HCT116 (cell line): ENCODE data around the gene CIC. TPM values are rescaled to one million over a fixed set of nuclear protein-coding genes. Genes with fewer than 3 reads are reported as not detected.

ENCODE experiments used
- ATAC-seq: fragments of 200-7000 bp; cut with Tn5 transposase; 2 replicates; pipeline ENCODE4 v1.9.1; 2020; ENCODE audit warnings: mild to moderate bottlenecking, moderate library complexity
- BruUV-seq: library from RNA; stranded (reverse); fragments of 400-500 nt; replicated peaks from 2 replicates; lab custom pipeline; 2021; lab: Mats Ljungman, UMichigan
- CTCF ChIA-PET: fragments of 300-600 bp; sonication (Branson Sonifier 250); formaldehyde crosslinking; loops from one replicate; lab custom pipeline; 2021; ENCODE audit warnings: antibody characterized with exemption; lab: Charles Lee
- POLR2A ChIA-PET: fragments of 300-600, 350-600 bp; sonication (Branson Sonifier 250); formaldehyde crosslinking; loops from one replicate; lab custom pipeline; 2021; ENCODE audit warnings: antibody characterized with exemption; lab: Charles Lee
- RAD21 ChIA-PET, 2 experiments: fragments of 300-600 bp; sonication (Branson Sonifier 250); formaldehyde crosslinking; loops; one replicate each; lab custom pipeline; 2023; ENCODE audit warnings: low total read pairs in 2 of 2; ENCODE audit not compliant: uncharacterized antibody in 2 of 2, unreplicated experiment in 2 of 2, low non-redundant PET in 1 of 2; lab: Charles Lee
- DNase-seq: peaks from one replicate; pipeline ENCODE4 v3.0.0-alpha.2; 2010; ENCODE audit warnings: low read depth, low spot score
- H2AFZ ChIP-seq: fragments of 200-600 bp; shearing (Covaris generic), sonication (generic); 2 replicates; pipeline ENCODE4 v1.6.1; 2017; ENCODE audit warnings: low read depth, mixed run types, mixed read lengths, antibody characterized with exemption, low read length; ENCODE audit not compliant: poor library complexity, severe bottlenecking
- H3K27ac ChIP-seq: 2 replicates; pipeline ENCODE4 v1.5.1; 2012; ENCODE audit warnings: low read depth, low read length
- H3K27me3 ChIP-seq: fragments of 200-600 bp; sonication (generic); 2 replicates; pipeline ENCODE4 v1.6.1; 2016; ENCODE audit warnings: mixed run types, low read length, mixed read lengths; ENCODE audit not compliant: insufficient read depth
- H3K36me3 ChIP-seq, 2 experiments: fragments of 200-500 bp in 1 of 2; fragments of 200-600 bp in 1 of 2; sonication (Bioruptor generic) in 1 of 2; sonication (generic) in 1 of 2; 2 replicates each; pipeline versions ENCODE4 v1.5.1 to v1.6.1; 2014 to 2016; ENCODE audit warnings: low read length in 2 of 2, inconsistent platforms in 1 of 2, mixed read lengths in 1 of 2, mixed run types in 1 of 2; ENCODE audit not compliant: insufficient read depth in 2 of 2, control insufficient read depth in 1 of 2
- H3K4me1 ChIP-seq, 2 experiments: fragments of 200-600 bp in 1 of 2; sonication (generic) in 1 of 2; 2 replicates each; pipeline versions ENCODE4 v1.5.1 to v1.6.1; 2012 to 2017; ENCODE audit warnings: low read length in 2 of 2, inconsistent platforms in 1 of 2, mild to moderate bottlenecking in 1 of 2, mixed read lengths in 1 of 2, mixed run types in 1 of 2, moderate library complexity in 1 of 2; ENCODE audit not compliant: insufficient read depth in 2 of 2, control insufficient read depth in 1 of 2
- H3K4me2 ChIP-seq: fragments of 200-600 bp; sonication (generic); 2 replicates; pipeline ENCODE4 v1.6.1; 2017; ENCODE audit warnings: mixed run types, low read length, mixed read lengths
- H3K4me3 ChIP-seq, 2 experiments: fragments of 200-600 bp in 1 of 2; sonication (generic) in 1 of 2; replicated peaks in 1 of 2; 2 replicates each; pipeline ENCODE4 v1.5.1; 2011 to 2016; ENCODE audit warnings: low read length in 2 of 2, control low read depth in 1 of 2, low read depth in 1 of 2, mild to moderate bottlenecking in 1 of 2, mixed read lengths in 1 of 2, mixed run types in 1 of 2
- H3K79me2 ChIP-seq: fragments of 200-600 bp; sonication (generic); 2 replicates; pipeline ENCODE4 v1.6.1; 2017; ENCODE audit warnings: mild to moderate bottlenecking, mixed run types, low read length, moderate library complexity, mixed read lengths; ENCODE audit not compliant: insufficient read depth
- H3K9ac ChIP-seq: fragments of 200-600 bp; sonication (generic); 2 replicates; pipeline ENCODE4 v1.6.1; 2016; ENCODE audit warnings: low read length, mixed read lengths
- H3K9me2 ChIP-seq: fragments of 200-600 bp; sonication (generic), shearing (Covaris generic); 2 replicates; pipeline ENCODE4 v1.6.1; 2017; ENCODE audit warnings: mixed run types, mild to moderate bottlenecking, moderate library complexity; ENCODE audit not compliant: insufficient read depth
- H3K9me3 ChIP-seq, 2 experiments: fragments of 200-500 bp in 1 of 2; fragments of 200-600 bp in 1 of 2; sonication (Bioruptor generic) in 1 of 2; sonication (generic) in 1 of 2; 2 replicates each; pipeline ENCODE4 v1.6.1; 2014 to 2017; ENCODE audit warnings: low read length in 2 of 2, mixed read lengths in 2 of 2, inconsistent platforms in 1 of 2, low read depth in 1 of 2, mild to moderate bottlenecking in 1 of 2, mixed run types in 1 of 2, moderate library complexity in 1 of 2; ENCODE audit not compliant: control insufficient read depth in 1 of 2, insufficient read depth in 1 of 2
- H4K20me1 ChIP-seq: fragments of 200-600 bp; sonication (generic), shearing (Covaris generic); 2 replicates; pipeline ENCODE4 v1.6.1; 2017; ENCODE audit warnings: mixed run types, mild to moderate bottlenecking, moderate library complexity; ENCODE audit not compliant: insufficient read depth
- CBX3 ChIP-seq: IDR thresholded peaks from 2 replicates; pipeline ENCODE4 v1.6.1; 2012; ENCODE audit warnings: low read depth
- CEBPB ChIP-seq: IDR thresholded peaks from 2 replicates; pipeline ENCODE4 v1.6.1; 2012; ENCODE audit warnings: low read depth
- EGR1 ChIP-seq: IDR thresholded peaks from 2 replicates; pipeline ENCODE4 v1.6.1; 2012; ENCODE audit warnings: low read depth
- ELF1 ChIP-seq: IDR thresholded peaks from 2 replicates; pipeline ENCODE4 v1.6.1; 2012; ENCODE audit warnings: low read depth, borderline replicate concordance
- FOSL1 ChIP-seq: IDR thresholded peaks from 2 replicates; pipeline ENCODE4 v1.6.1; 2012; ENCODE audit warnings: low read depth
- MAX ChIP-seq: IDR thresholded peaks from 2 replicates; pipeline ENCODE4 v1.6.1; 2012
- RAD21 ChIP-seq: IDR thresholded peaks from 2 replicates; pipeline ENCODE4 v1.6.1; 2012; ENCODE audit warnings: low read depth, mild to moderate bottlenecking
- REST ChIP-seq: IDR thresholded peaks from 2 replicates; pipeline ENCODE4 v1.6.1; 2012; ENCODE audit warnings: low read depth
- SIN3A ChIP-seq: IDR thresholded peaks from 2 replicates; pipeline ENCODE4 v1.6.1; 2012; ENCODE audit warnings: low read depth
- SP1 ChIP-seq: IDR thresholded peaks from 2 replicates; pipeline ENCODE4 v1.6.1; 2012; ENCODE audit warnings: low read depth
- YY1 ChIP-seq: IDR thresholded peaks from 2 replicates; pipeline ENCODE4 v1.6.1; 2011; ENCODE audit warnings: low read length, low read depth, moderate library complexity, mild to moderate bottlenecking; ENCODE audit not compliant: insufficient replicate concordance; ENCODE audit errors: extremely low read depth
- ZFX ChIP-seq: fragments of 450-650 bp; IDR thresholded peaks from 2 replicates; pipeline ENCODE4 v1.6.1; 2017
- intact Hi-C: fragments of 100-400 bp; cut with micrococcal nuclease; formaldehyde crosslinking; loops from 2 replicates; pipeline ENCODE4 v1.10.0; 2022
- total RNA-seq: library from RNA; stranded (reverse); gene quantifications from one replicate; pipeline ENCODE4 v1.2.1, GENCODE V29; 2021; ENCODE audit not compliant: unreplicated experiment
- TF ChIP-seq, protein P1 (sequence below): IDR thresholded peaks from 2 replicates; pipeline ENCODE4 v1.6.1; 2011; ENCODE audit warnings: mild to moderate bottlenecking, low read length, moderate library complexity; ENCODE audit not compliant: insufficient replicate concordance; ENCODE audit errors: extremely low read depth

CIC gene
- total RNA-seq, 1 experiment from 2014 or later, result 52.0 TPM

- no peak for TF ChIP-seq MAX
- TF ChIP-seq CEBPB, result no peak
- TF ChIP-seq REST, result no peak
- TF ChIP-seq, all 23 proteins: peak for 0
Measured at GRCh38 chr19:42220751-42221097, 48.3 kb upstream of the CIC start (continued).

GRCh38 chr19:42224940-42225717, 43.9 kb upstream of the CIC start:
- Histone ChIP-seq H3K79me2 (peaks cover 83% of the 10 kb centered on the region), H3K36me3 (peaks cover 7 to 36% of the 10 kb centered on the region in 2 experiments), H3K9ac (no peak overlapping the region), H3K4me2 (no peak overlapping the region), H3K9me2 (no peaks in the 10 kb centered on the region), H3K4me3 (no peak overlapping the region), H3K27ac (no peak overlapping the region), H3K27me3 (no peaks in the 10 kb centered on the region), H2AFZ (no peak overlapping the region), H3K4me1 (peaks cover 0 to 5% of the 10 kb centered on the region in 2 experiments; a peak in 2 of 4 replicates), H3K9me3 (no peaks in the 10 kb centered on the region), H4K20me1 (no peaks in the 10 kb centered on the region)
- intact Hi-C loops, result no loop called here
- POLR2A ChIA-PET, result interaction anchor here (1.0 kb wide), 1 partner anchor 18 kb away, joined by 6 read pairs; no protein-coding TSS in a partner anchor
- CTCF ChIA-PET, result no interaction called here
- no peak for TF ChIP-seq FOSL1
- TF ChIP-seq, protein P1, sequence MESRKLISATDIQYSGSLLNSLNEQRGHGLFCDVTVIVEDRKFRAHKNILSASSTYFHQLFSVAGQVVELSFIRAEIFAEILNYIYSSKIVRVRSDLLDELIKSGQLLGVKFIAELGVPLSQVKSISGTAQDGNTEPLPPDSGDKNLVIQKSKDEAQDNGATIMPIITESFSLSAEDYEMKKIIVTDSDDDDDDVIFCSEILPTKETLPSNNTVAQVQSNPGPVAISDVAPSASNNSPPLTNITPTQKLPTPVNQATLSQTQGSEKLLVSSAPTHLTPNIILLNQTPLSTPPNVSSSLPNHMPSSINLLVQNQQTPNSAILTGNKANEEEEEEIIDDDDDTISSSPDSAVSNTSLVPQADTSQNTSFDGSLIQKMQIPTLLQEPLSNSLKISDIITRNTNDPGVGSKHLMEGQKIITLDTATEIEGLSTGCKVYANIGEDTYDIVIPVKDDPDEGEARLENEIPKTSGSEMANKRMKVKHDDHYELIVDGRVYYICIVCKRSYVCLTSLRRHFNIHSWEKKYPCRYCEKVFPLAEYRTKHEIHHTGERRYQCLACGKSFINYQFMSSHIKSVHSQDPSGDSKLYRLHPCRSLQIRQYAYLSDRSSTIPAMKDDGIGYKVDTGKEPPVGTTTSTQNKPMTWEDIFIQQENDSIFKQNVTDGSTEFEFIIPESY, result no peak
- TF ChIP-seq CEBPB, result no peak
- no peak for TF ChIP-seq YY1
- TF ChIP-seq ZFX, result no peak
- TF ChIP-seq SP1, result no peak
- no peak for TF ChIP-seq SIN3A
- TF ChIP-seq CBX3, result no peak
- TF ChIP-seq ELF1, result no peak
- TF ChIP-seq RAD21, result no peak
- no peak for TF ChIP-seq EGR1
- RAD21 ChIA-PET, result no interaction called here
- ATAC-seq, result no peak
- no peak for DNase-seq
- no TSS peak for BruUV-seq
